Activated naive CD8-positive, alpha-beta T cell treated with anti-CD3 and anti-CD28 coated beads, Interleukin-2, amount 10 ng/mL, durations not matched to agents 7 days and 5 days (primary cell): Measurements from ENCODE around the gene NFIB. TPM values are rescaled to one million over a fixed set of nuclear protein-coding genes. Genes with fewer than 3 reads are reported as not detected.

Source experiments
- ATAC-seq: fragments of 150-1000 bp; cut with Tn5 transposase; one replicate; pipeline ENCODE4 v1.10.0; 2021; ENCODE audit warnings: low read depth, moderate library complexity
- POLR2A ChIA-PET: fragments of 350-600 bp; sonication (Branson Sonifier 250); formaldehyde crosslinking; loops from one replicate; lab custom pipeline; 2021; ENCODE audit warnings: antibody characterized with exemption; lab: Charles Lee
- DNase-seq: peaks from one replicate; pipeline ENCODE4 v3.0.0; 2021
- H3K27ac Mint-ChIP-seq: one replicate; pipeline ENCODE4 v1.8.0; 2022; ENCODE audit warnings: mild to moderate bottlenecking, mixed read lengths
- H3K27me3 Mint-ChIP-seq: one replicate; pipeline ENCODE4 v1.8.0; 2022; ENCODE audit warnings: mild to moderate bottlenecking, moderate library complexity, mixed read lengths
- H3K36me3 Mint-ChIP-seq: one replicate; pipeline ENCODE4 v1.8.0; 2021; ENCODE audit warnings: mild to moderate bottlenecking, mixed read lengths
- H3K4me1 Mint-ChIP-seq: one replicate; pipeline ENCODE4 v1.8.0; 2021; ENCODE audit warnings: mixed read lengths
- H3K4me3 Mint-ChIP-seq: one replicate; pipeline ENCODE4 v1.8.0; 2022; ENCODE audit warnings: mild to moderate bottlenecking, moderate library complexity, mixed read lengths
- H3K9me3 Mint-ChIP-seq: one replicate; pipeline ENCODE4 v1.8.0; 2021; ENCODE audit warnings: mixed read lengths
- total RNA-seq, 2 experiments: library from RNA; stranded (reverse); gene quantifications; one replicate each; pipeline ENCODE4 v1.2.3, GENCODE V29; 2021

NFIB gene
- not detected for total RNA-seq

GRCh38 chr9:14313951-14314423, at the start of gene NFIB:
TSS of gene NFIB (minus strand) at chr9:14314141. CDS start at chr9:14313511, 630 bp downstream.
- Mint-ChIP-seq H3K27me3 (peaks cover 62% of the 10 kb centered on the region), H3K4me1 (peaks cover 14% of the 10 kb centered on the region), H3K4me3 (peak within 1 kb of the TSS; percentile 78), H3K36me3 (peaks cover 6% of the 10 kb centered on the region), H3K27ac (peak within 1 kb of the TSS; percentile 21), H3K9me3 (no peaks in the 10 kb centered on the region)
- POLR2A ChIA-PET: no interaction called here
- ATAC-seq: no peak
- peak; percentile 33 for DNase-seq

- ATAC-seq (no peak), DNase-seq (no peak)
- H3K36me3 Mint-ChIP-seq: no peaks in the 10 kb centered on the region
- H3K27me3 Mint-ChIP-seq: peaks cover 3% of the 10 kb centered on the region
- H3K4me3 Mint-ChIP-seq: no peak overlapping the region
- H3K4me1 Mint-ChIP-seq: no peaks in the 10 kb centered on the region
- H3K27ac Mint-ChIP-seq: no peak overlapping the region
- H3K9me3 Mint-ChIP-seq: no peaks in the 10 kb centered on the region
- POLR2A ChIA-PET: no interaction called here
Observed at GRCh38 chr9:14362175-14362574, 48.2 kb upstream of the NFIB start.

- Mint-ChIP-seq H3K36me3 (no peaks in the 10 kb centered on the region), H3K27ac (no peak overlapping the region), H3K4me1 (no peaks in the 10 kb centered on the region), H3K27me3 (peaks cover 3% of the 10 kb centered on the region), H3K4me3 (no peak overlapping the region), H3K9me3 (no peaks in the 10 kb centered on the region)
- ATAC-seq (no peak), DNase-seq (no peak)
- POLR2A ChIA-PET: no interaction called here
Observed at GRCh38 chr9:14361074-14361473, 47.1 kb upstream of the NFIB start.

- Mint-ChIP-seq H3K4me1 (peaks cover 2% of the 10 kb centered on the region), H3K9me3 (no peaks in the 10 kb centered on the region), H3K27ac (no peak overlapping the region), H3K36me3 (no peaks in the 10 kb centered on the region), H3K27me3 (peaks cover 12% of the 10 kb centered on the region), H3K4me3 (no peak overlapping the region)
- ATAC-seq (no peak), DNase-seq (no peak)
- POLR2A ChIA-PET: no interaction called here
Observed at GRCh38 chr9:14358523-14358922, 44.6 kb upstream of the NFIB start.

GRCh38 chr9:14356351-14357265, 42.7 kb upstream of the NFIB start:
- Mint-ChIP-seq H3K27me3 (peaks cover 25% of the 10 kb centered on the region), H3K4me1 (peaks cover 5% of the 10 kb centered on the region), H3K9me3 (no peaks in the 10 kb centered on the region), H3K36me3 (no peaks in the 10 kb centered on the region), H3K4me3 (no peak overlapping the region), H3K27ac (no peak overlapping the region)
- no peak for DNase-seq
- POLR2A ChIA-PET: no interaction called here
- no peak for ATAC-seq

- Mint-ChIP-seq H3K27ac (no peak overlapping the region), H3K27me3 (peaks cover 48% of the 10 kb centered on the region), H3K36me3 (no peaks in the 10 kb centered on the region), H3K4me3 (no peak overlapping the region), H3K4me1 (peaks cover 5% of the 10 kb centered on the region), H3K9me3 (no peaks in the 10 kb centered on the region)
- POLR2A ChIA-PET: no interaction called here
- DNase-seq (no peak), ATAC-seq (no peak)
Observed at GRCh38 chr9:14354201-14354600, 40.3 kb upstream of the NFIB start.

- POLR2A ChIA-PET: no interaction called here
- H3K27me3 Mint-ChIP-seq: peaks cover 53% of the 10 kb centered on the region
- ATAC-seq: peak; percentile 58
- H3K36me3 Mint-ChIP-seq: no peaks in the 10 kb centered on the region
- no peak overlapping the region for H3K4me3 Mint-ChIP-seq
- peak; percentile 84 for DNase-seq
- no peak overlapping the region for H3K27ac Mint-ChIP-seq
- H3K9me3 Mint-ChIP-seq: no peaks in the 10 kb centered on the region
- peaks cover 7% of the 10 kb centered on the region for H3K4me1 Mint-ChIP-seq
Observed at GRCh38 chr9:14353222-14354056, 39.5 kb upstream of the NFIB start.

- no peak overlapping the region for H3K4me3 Mint-ChIP-seq
- ATAC-seq (no peak), DNase-seq (no peak)
- POLR2A ChIA-PET: no interaction called here
- H3K9me3 Mint-ChIP-seq: no peaks in the 10 kb centered on the region
- peaks cover 62% of the 10 kb centered on the region for H3K27me3 Mint-ChIP-seq
- H3K4me1 Mint-ChIP-seq: peaks cover 7% of the 10 kb centered on the region
- H3K27ac Mint-ChIP-seq: no peak overlapping the region
- no peaks in the 10 kb centered on the region for H3K36me3 Mint-ChIP-seq
Observed at GRCh38 chr9:14352503-14352902, 38.6 kb upstream of the NFIB start.

GRCh38 chr9:14351221-14351836, 37.4 kb upstream of the NFIB start:
- Mint-ChIP-seq H3K4me3 (no peak overlapping the region), H3K4me1 (peaks cover 7% of the 10 kb centered on the region), H3K9me3 (no peaks in the 10 kb centered on the region), H3K27ac (no peak overlapping the region), H3K27me3 (peaks cover 74% of the 10 kb centered on the region), H3K36me3 (no peaks in the 10 kb centered on the region)
- DNase-seq (no peak), ATAC-seq (no peak)
- POLR2A ChIA-PET: no interaction called here

GRCh38 chr9:14350754-14351153, 36.8 kb upstream of the NFIB start:
- peaks cover 7% of the 10 kb centered on the region for H3K4me1 Mint-ChIP-seq
- no peak overlapping the region for H3K4me3 Mint-ChIP-seq
- POLR2A ChIA-PET: no interaction called here
- H3K27me3 Mint-ChIP-seq: peaks cover 74% of the 10 kb centered on the region
- H3K27ac Mint-ChIP-seq: no peak overlapping the region
- no peak for ATAC-seq
- no peaks in the 10 kb centered on the region for H3K36me3 Mint-ChIP-seq
- no peaks in the 10 kb centered on the region for H3K9me3 Mint-ChIP-seq
- no peak for DNase-seq

GRCh38 chr9:14350349-14350728, 36.4 kb upstream of the NFIB start:
- H3K9me3 Mint-ChIP-seq: no peaks in the 10 kb centered on the region
- DNase-seq: no peak
- H3K4me3 Mint-ChIP-seq: no peak overlapping the region
- H3K36me3 Mint-ChIP-seq: no peaks in the 10 kb centered on the region
- no peak overlapping the region for H3K27ac Mint-ChIP-seq
- peaks cover 71% of the 10 kb centered on the region for H3K27me3 Mint-ChIP-seq
- peaks cover 7% of the 10 kb centered on the region for H3K4me1 Mint-ChIP-seq
- POLR2A ChIA-PET: no interaction called here
- ATAC-seq: no peak

- no peak overlapping the region for H3K27ac Mint-ChIP-seq
- peaks cover 66% of the 10 kb centered on the region for H3K27me3 Mint-ChIP-seq
- no peaks in the 10 kb centered on the region for H3K36me3 Mint-ChIP-seq
- no peak overlapping the region for H3K4me3 Mint-ChIP-seq
- H3K9me3 Mint-ChIP-seq: no peaks in the 10 kb centered on the region
- POLR2A ChIA-PET: no interaction called here
- H3K4me1 Mint-ChIP-seq: peaks cover 9% of the 10 kb centered on the region
- no peak for DNase-seq
- no peak for ATAC-seq
Observed at GRCh38 chr9:14349447-14350348, 35.8 kb upstream of the NFIB start.

- POLR2A ChIA-PET: no interaction called here
- H3K4me1 Mint-ChIP-seq: peaks cover 9% of the 10 kb centered on the region
- peaks cover 65% of the 10 kb centered on the region for H3K27me3 Mint-ChIP-seq
- H3K36me3 Mint-ChIP-seq: no peaks in the 10 kb centered on the region
- DNase-seq (no peak), ATAC-seq (no peak)
- no peak overlapping the region for H3K27ac Mint-ChIP-seq
- H3K9me3 Mint-ChIP-seq: no peaks in the 10 kb centered on the region
- no peak overlapping the region for H3K4me3 Mint-ChIP-seq
Observed at GRCh38 chr9:14349146-14349446, 35.2 kb upstream of the NFIB start.
